Gastroesophageal sphincter (tissue), 4 donors: Measurements from ENCODE around the gene PTPRD. TPM values are rescaled to one million over a fixed set of nuclear protein-coding genes. Genes with fewer than 3 reads are reported as not detected.

Experiments
- ATAC-seq: fragments of 150-250 bp; one replicate; pipeline ENCODE4 v1.9.1; 2016; ENCODE audit warnings: mild to moderate bottlenecking, moderate library complexity
- H3K27ac ChIP-seq, 4 donors: fragments of 200-600 bp; sonication (generic) in 3 of 4; 1 replicate in 3 of 4; 2 replicates in 1 of 4; pipeline ENCODE4 v1.5.1; 2016 to 2019
- H3K27me3 ChIP-seq: fragments of 200-600 bp; sonication (generic); one replicate; pipeline ENCODE4 v1.5.1; 2019
- H3K36me3 ChIP-seq, 2 donors: fragments of 200-600 bp; sonication (generic); one replicate each; pipeline ENCODE4 v1.5.1; 2019; ENCODE audit warnings: control low read depth in 1 of 2
- H3K4me1 ChIP-seq, 3 donors: fragments of 200-600 bp; sonication (generic); 1 replicate in 2 of 3; 2 replicates in 1 of 3; pipeline ENCODE4 v1.5.1; 2016 to 2019; ENCODE audit warnings: control low read depth in 2 of 3
- H3K4me3 ChIP-seq, 2 donors: fragments of 200-600 bp; sonication (generic); one replicate each; pipeline ENCODE4 v1.5.1; 2019; ENCODE audit warnings: mild to moderate bottlenecking in 1 of 2, moderate library complexity in 1 of 2
- H3K9me3 ChIP-seq, 3 donors: fragments of 200-600 bp; sonication (generic); one replicate each; pipeline ENCODE4 v1.5.1; 2017 to 2019; ENCODE audit warnings: control low read depth in 2 of 3
- EP300 ChIP-seq: sonication (generic); formaldehyde crosslinking; IDR thresholded peaks from one replicate; pipeline ENCODE4 v1.6.1; 2017; ENCODE audit warnings: antibody characterized with exemption, mild to moderate bottlenecking
- POLR2A ChIP-seq, 2 donors: fragments of 450-650 bp; IDR thresholded peaks; one replicate each; pipeline ENCODE4 v1.6.1; 2017; ENCODE audit warnings: antibody characterized with exemption in 2 of 2, mild to moderate bottlenecking in 2 of 2, moderate library complexity in 1 of 2
- POLR2AphosphoS5 ChIP-seq: sonication (generic); formaldehyde crosslinking; IDR thresholded peaks from one replicate; pipeline ENCODE4 v1.6.1; 2017; ENCODE audit warnings: antibody characterized with exemption
- WGBS, 2 donors: methylation state at CpG; one replicate each; pipeline ENCODE4 v1.1.5; 2018; ENCODE audit warnings: low coverage in 1 of 2; 5-methylcytosine and 5-hydroxymethylcytosine counted together
- total RNA-seq, 4 donors: library from RNA; depleted of rRNA; stranded (reverse); fragments of >200 nt; gene quantifications; one replicate each; pipeline ENCODE4 v1.1.0, GENCODE V29; 2016
- TF ChIP-seq, protein P1 (sequence below), 4 experiments: fragments of 200-600 bp in 2 of 4; fragments of 450-650 bp in 2 of 4; sonication (generic) in 1 of 4; IDR thresholded peaks; one replicate each; pipeline ENCODE4 v1.5.1; 2017 to 2019; ENCODE audit warnings: antibody characterized with exemption in 4 of 4, mild to moderate bottlenecking in 2 of 4, moderate library complexity in 2 of 4

PTPRD gene
- total RNA-seq, 4 donors from 2014 or later: 3.5 to 53.9 (median 15.8) TPM

DNA sequence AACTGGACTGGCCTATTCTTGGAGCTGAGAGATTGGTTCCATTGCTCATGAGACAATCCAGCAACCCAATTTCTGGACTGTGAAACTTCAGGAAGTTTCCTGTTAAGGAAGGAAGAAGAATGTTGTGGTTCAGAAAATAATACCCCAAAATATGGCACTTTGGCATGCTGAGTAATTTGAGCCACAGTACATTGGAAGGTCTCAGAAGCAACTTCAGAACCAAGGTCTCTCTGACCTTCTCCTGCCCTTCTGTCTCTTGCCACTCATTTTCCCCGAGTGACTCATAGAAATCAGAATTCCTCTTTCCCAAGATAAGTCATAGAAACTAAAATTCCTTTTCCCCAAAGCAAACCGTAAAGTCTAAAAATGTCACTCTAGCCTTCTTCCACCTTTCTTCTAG is 1366.1 kb downstream of the PTPRD start:
- Histone ChIP-seq H3K36me3 (no peaks in the 10 kb centered on the region), H3K9me3 (peaks cover 0 to under 1% (median 0%) of the 10 kb centered on the region in 3 donors), H3K4me3 (no peak overlapping the region), H3K4me1 (no peaks in the 10 kb centered on the region), H3K27me3 (no peaks in the 10 kb centered on the region), H3K27ac (no peak overlapping the region)
- ATAC-seq: no peak
- TF ChIP-seq, protein P1, sequence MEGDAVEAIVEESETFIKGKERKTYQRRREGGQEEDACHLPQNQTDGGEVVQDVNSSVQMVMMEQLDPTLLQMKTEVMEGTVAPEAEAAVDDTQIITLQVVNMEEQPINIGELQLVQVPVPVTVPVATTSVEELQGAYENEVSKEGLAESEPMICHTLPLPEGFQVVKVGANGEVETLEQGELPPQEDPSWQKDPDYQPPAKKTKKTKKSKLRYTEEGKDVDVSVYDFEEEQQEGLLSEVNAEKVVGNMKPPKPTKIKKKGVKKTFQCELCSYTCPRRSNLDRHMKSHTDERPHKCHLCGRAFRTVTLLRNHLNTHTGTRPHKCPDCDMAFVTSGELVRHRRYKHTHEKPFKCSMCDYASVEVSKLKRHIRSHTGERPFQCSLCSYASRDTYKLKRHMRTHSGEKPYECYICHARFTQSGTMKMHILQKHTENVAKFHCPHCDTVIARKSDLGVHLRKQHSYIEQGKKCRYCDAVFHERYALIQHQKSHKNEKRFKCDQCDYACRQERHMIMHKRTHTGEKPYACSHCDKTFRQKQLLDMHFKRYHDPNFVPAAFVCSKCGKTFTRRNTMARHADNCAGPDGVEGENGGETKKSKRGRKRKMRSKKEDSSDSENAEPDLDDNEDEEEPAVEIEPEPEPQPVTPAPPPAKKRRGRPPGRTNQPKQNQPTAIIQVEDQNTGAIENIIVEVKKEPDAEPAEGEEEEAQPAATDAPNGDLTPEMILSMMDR (IDR thresholded peaks at IDR 0.05): no peak
- TF ChIP-seq EP300: no peak
- no peak for TF ChIP-seq POLR2AphosphoS5
- TF ChIP-seq POLR2A (IDR thresholded peaks at IDR 0.05): no peak
- WGBS, 2 donors: 50 to 80% methylated on average over 2 of the region's 2 CpGs

DNA sequence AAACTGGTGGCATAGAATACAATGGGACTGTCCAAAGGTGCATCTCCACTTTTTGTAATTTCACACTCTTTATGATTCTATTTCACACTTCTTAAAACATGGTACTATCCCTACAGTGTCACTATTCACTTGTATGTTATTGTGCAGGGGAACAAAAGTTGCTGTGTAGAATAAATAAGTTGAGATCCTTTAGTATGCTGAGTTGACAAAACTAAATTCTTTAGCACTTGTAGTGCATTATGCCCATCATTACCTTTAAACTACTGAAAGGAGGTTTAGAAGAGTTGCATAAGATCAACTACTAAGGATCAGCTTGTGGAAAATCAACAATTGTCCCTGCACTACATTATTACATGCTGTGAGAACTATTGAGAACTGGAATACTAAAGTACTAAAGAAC is 1380.9 kb downstream of the PTPRD start:
- Histone ChIP-seq H3K4me1 (no peaks in the 10 kb centered on the region), H3K36me3 (no peaks in the 10 kb centered on the region), H3K9me3 (peaks cover 0 to 6% (median 0%) of the 10 kb centered on the region in 3 donors), H3K4me3 (no peak overlapping the region), H3K27me3 (no peaks in the 10 kb centered on the region), H3K27ac (no peak overlapping the region)
- no peak for ATAC-seq
- TF ChIP-seq POLR2A (IDR thresholded peaks at IDR 0.05) (no peak), EP300 (no peak), POLR2AphosphoS5 (no peak)
- TF ChIP-seq, protein P1 (IDR thresholded peaks at IDR 0.05): no peak

DNA sequence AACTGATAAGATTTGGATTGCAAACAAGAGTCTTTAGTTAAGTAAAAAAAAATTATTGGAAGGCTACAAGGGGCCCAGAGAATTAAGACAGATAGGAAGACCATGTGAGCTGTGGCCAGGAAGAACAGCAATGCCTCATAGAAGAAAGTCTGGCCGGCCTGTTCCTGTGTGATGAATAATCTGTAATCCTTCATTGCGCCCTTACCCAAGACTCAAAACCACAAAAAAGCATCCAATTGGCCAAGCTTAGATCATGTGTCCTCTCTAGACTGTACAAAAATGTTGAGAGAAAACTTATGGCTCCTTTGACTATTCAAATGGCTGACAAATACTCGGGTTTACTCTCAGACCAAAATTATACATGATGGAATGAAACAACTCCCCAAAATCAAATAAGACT is 1383.5 kb downstream of the PTPRD start:
- Histone ChIP-seq H3K4me1 (no peaks in the 10 kb centered on the region), H3K27ac (no peak overlapping the region), H3K27me3 (no peaks in the 10 kb centered on the region), H3K9me3 (peaks cover 0 to 6% (median 0%) of the 10 kb centered on the region in 3 donors), H3K36me3 (no peaks in the 10 kb centered on the region), H3K4me3 (no peak overlapping the region)
- no peak for ATAC-seq
- 75 to 81% methylated on average over 3 of the region's 3 CpGs for WGBS, 2 donors
- TF ChIP-seq, protein P1 (IDR thresholded peaks at IDR 0.05): no peak
- no peak for TF ChIP-seq POLR2A (IDR thresholded peaks at IDR 0.05)
- no peak for TF ChIP-seq EP300
- TF ChIP-seq POLR2AphosphoS5: no peak

DNA sequence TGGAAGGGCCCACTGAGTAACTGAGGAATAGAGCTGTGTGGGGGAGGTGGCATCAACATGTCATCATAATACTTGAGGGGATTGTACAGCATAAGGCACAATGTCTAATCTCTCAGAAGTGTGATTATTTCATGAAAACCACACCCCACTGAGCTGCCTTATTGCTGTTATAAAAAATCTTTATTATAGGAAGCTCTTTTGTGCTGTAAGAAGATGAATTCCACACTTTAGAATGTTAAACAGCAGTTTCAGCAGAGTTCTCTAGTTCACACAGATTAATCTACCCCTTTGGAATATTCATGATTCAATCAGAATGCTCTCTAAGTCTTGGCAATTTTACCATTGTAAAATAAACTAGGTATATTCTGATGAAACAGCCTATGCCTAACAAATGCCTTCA is 1389.6 kb downstream of the PTPRD start:
- Histone ChIP-seq H3K36me3 (no peaks in the 10 kb centered on the region), H3K4me3 (no peak overlapping the region), H3K27me3 (no peaks in the 10 kb centered on the region), H3K4me1 (no peaks in the 10 kb centered on the region), H3K9me3 (no peaks in the 10 kb centered on the region), H3K27ac (no peak overlapping the region)
- no peak for ATAC-seq
- TF ChIP-seq POLR2A (IDR thresholded peaks at IDR 0.05) (no peak), EP300 (no peak), POLR2AphosphoS5 (no peak)
- TF ChIP-seq, protein P1 (IDR thresholded peaks at IDR 0.05): no peak

DNA sequence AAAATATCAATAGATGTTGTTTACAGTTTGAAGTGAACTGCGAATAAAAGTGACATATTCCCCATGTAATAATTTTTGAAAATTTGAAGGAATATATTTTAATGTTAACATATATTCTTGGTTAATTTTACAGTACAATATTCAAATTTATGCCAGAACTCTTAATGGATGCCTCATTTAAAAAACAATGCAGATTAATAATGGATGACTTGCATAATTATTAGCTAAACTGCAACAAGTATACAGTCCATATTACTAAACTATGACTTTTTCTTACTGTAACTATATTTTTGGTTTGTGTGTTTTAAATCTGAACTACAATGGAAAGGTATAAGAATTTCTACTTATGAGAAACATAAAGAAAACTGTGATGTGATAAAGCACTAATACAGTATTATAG is 1390.1 kb downstream of the PTPRD start:
- no peaks in the 10 kb centered on the region for H3K4me1 ChIP-seq
- H3K36me3 ChIP-seq: no peaks in the 10 kb centered on the region
- ATAC-seq: no peak
- no peaks in the 10 kb centered on the region for H3K27me3 ChIP-seq
- no peak overlapping the region for H3K4me3 ChIP-seq
- WGBS, 2 donors: 83 to 90% methylated on average over 1 of the region's 1 CpG
- H3K9me3 ChIP-seq: no peaks in the 10 kb centered on the region
- TF ChIP-seq POLR2AphosphoS5 (no peak), EP300 (no peak), POLR2A (IDR thresholded peaks at IDR 0.05) (no peak)
- TF ChIP-seq, protein P1 (IDR thresholded peaks at IDR 0.05): no peak
- no peak overlapping the region for H3K27ac ChIP-seq
